ENCODE results near the gene SOBP. TPM values are rescaled to one million over a fixed set of nuclear protein-coding genes. Genes with fewer than 3 reads are reported as not detected.

Gene SOBP
- total RNA-seq, 2 donors from 2014 or later, result 1.5 to 1.9 TPM

- peaks cover 28% of the 10 kb centered on the region for H3K4me1 Mint-ChIP-seq
- no peaks in the 10 kb centered on the region for H3K36me3 Mint-ChIP-seq (ENCODE audit: low read depth)
Observed at GRCh38 chr6:107600121-107600520, 110.2 kb downstream of the SOBP start.

GRCh38 chr6:107600936-107601335 lies 111.0 kb downstream of the SOBP start:
- no peak overlapping the region for H3K4me3 Mint-ChIP-seq
- H3K27me3 ChIP-seq (ENCODE audit: control insufficient read depth, insufficient read depth, low read length, poor library complexity, severe bottlenecking), result no peaks in the 10 kb centered on the region
- H3K9ac ChIP-seq (ENCODE audit: extremely low read depth, low read length, poor library complexity, severe bottlenecking), result no peak overlapping the region
- H3K9me3 ChIP-seq (ENCODE audit: control insufficient read depth, low read length), result no peaks in the 10 kb centered on the region
- H3K27ac ChIP-seq (ENCODE audit: low read depth, low read length), result peak overlapping the region; percentile 50
- no peak overlapping the region for H3K4me3 ChIP-seq (ENCODE audit: low read length)
- no peaks in the 10 kb centered on the region for H3K9me3 Mint-ChIP-seq
- H3K27me3 Mint-ChIP-seq (ENCODE audit: insufficient read depth), result no peaks in the 10 kb centered on the region
- H3K4me1 ChIP-seq (ENCODE audit: control insufficient read depth, insufficient read depth, low read length), result peaks cover 12% of the 10 kb centered on the region
- DNase-seq, result peak; percentile 79
- peaks cover 35% of the 10 kb centered on the region for H3K4me1 Mint-ChIP-seq
- 10 to 49% methylated on average over 4 to 5 of the region's 5 CpGs for WGBS, 2 experiments (ENCODE audit: insufficient coverage in 1 of 2, insufficient read length in 1 of 2)
- no peak for TF ChIP-seq CTCF (conservative IDR thresholded peaks at IDR 0.05)
- peak overlapping the region; percentile 91 for H3K27ac Mint-ChIP-seq
- no peaks in the 10 kb centered on the region for H3K36me3 Mint-ChIP-seq (ENCODE audit: low read depth)
- no peaks in the 10 kb centered on the region for H3K36me3 ChIP-seq (ENCODE audit: control insufficient read depth, insufficient read depth, low read length)

More at GRCh38 chr6:107600121-107600520, 110.2 kb downstream of the SOBP start:
- H3K27me3 ChIP-seq (ENCODE audit: control insufficient read depth, insufficient read depth, low read length, poor library complexity, severe bottlenecking), result no peaks in the 10 kb centered on the region
- Mint-ChIP-seq H3K4me3 (no peak overlapping the region), H3K9me3 (no peaks in the 10 kb centered on the region), H3K27ac (peak overlapping the region; percentile 24), H3K27me3 (ENCODE audit: insufficient read depth) (no peaks in the 10 kb centered on the region)
- 20 to 43% methylated on average over 1 to 5 of the region's 5 CpGs for WGBS, 2 experiments (ENCODE audit: insufficient coverage in 1 of 2, insufficient read length in 1 of 2)
- H3K36me3 ChIP-seq (ENCODE audit: control insufficient read depth, insufficient read depth, low read length), result no peaks in the 10 kb centered on the region
- DNase-seq, result peak; percentile 77
- TF ChIP-seq CTCF (conservative IDR thresholded peaks at IDR 0.05), result no peak
- no peak overlapping the region for H3K4me3 ChIP-seq (ENCODE audit: low read length)
- peaks cover 8% of the 10 kb centered on the region for H3K4me1 ChIP-seq (ENCODE audit: control insufficient read depth, insufficient read depth, low read length)
- H3K9ac ChIP-seq (ENCODE audit: extremely low read depth, low read length, poor library complexity, severe bottlenecking), result no peak overlapping the region
- peak overlapping the region; percentile 54 for H3K27ac ChIP-seq (ENCODE audit: low read depth, low read length)
- no peaks in the 10 kb centered on the region for H3K9me3 ChIP-seq (ENCODE audit: control insufficient read depth, low read length)

- peak; percentile 33 for DNase-seq
- H3K36me3 ChIP-seq (ENCODE audit: control insufficient read depth, insufficient read depth, low read length), result no peaks in the 10 kb centered on the region
- no peaks in the 10 kb centered on the region for H3K27me3 ChIP-seq (ENCODE audit: control insufficient read depth, insufficient read depth, low read length, poor library complexity, severe bottlenecking)
- Mint-ChIP-seq H3K4me3 (no peak overlapping the region), H3K27ac (peak overlapping the region; percentile 91), H3K9me3 (no peaks in the 10 kb centered on the region), H3K27me3 (ENCODE audit: insufficient read depth) (no peaks in the 10 kb centered on the region), H3K4me1 (peaks cover 38% of the 10 kb centered on the region), H3K36me3 (ENCODE audit: low read depth) (no peaks in the 10 kb centered on the region)
- peaks cover 12% of the 10 kb centered on the region for H3K4me1 ChIP-seq (ENCODE audit: control insufficient read depth, insufficient read depth, low read length)
- no peak for TF ChIP-seq CTCF (conservative IDR thresholded peaks at IDR 0.05)
- 85 to 91% methylated on average over 2 to 3 of the region's 3 CpGs for WGBS, 2 experiments (ENCODE audit: insufficient coverage in 1 of 2, insufficient read length in 1 of 2)
- no peak overlapping the region for H3K4me3 ChIP-seq (ENCODE audit: low read length)
- no peak overlapping the region for H3K9ac ChIP-seq (ENCODE audit: extremely low read depth, low read length, poor library complexity, severe bottlenecking)
- H3K27ac ChIP-seq (ENCODE audit: low read depth, low read length), result peak overlapping the region; percentile 50
- H3K9me3 ChIP-seq (ENCODE audit: control insufficient read depth, low read length), result no peaks in the 10 kb centered on the region
Observed at GRCh38 chr6:107601406-107601805, 111.5 kb downstream of the SOBP start.

Data from endodermal cell (in vitro differentiated cells).